Lower leg skin (tissue), 4 donors: ENCODE measurements around the gene LDLR. TPM values are rescaled to one million over a fixed set of nuclear protein-coding genes. Genes with fewer than 3 reads are reported as not detected.
"Not testable (repeated sequence)": the region's sequence is repeated elsewhere in the genome, so short reads cannot be mapped to it uniquely, and the experiment has no call there.

Experiments used
- DNase-seq, 2 donors: peaks; one replicate each; pipeline ENCODE4 v3.0.0-alpha.2; 2019; ENCODE audit warnings: low spot score in 2 of 2
- H3K4me3 ChIP-seq: fragments of 200-600 bp; sonication (generic); 2 replicates; pipeline ENCODE4 v1.5.1; 2017; ENCODE audit warnings: mild to moderate bottlenecking, low read depth; ENCODE audit not compliant: poor library complexity, severe bottlenecking
- POLR2A ChIP-seq, 2 donors: fragments of 450-650 bp; IDR thresholded peaks; one replicate each; pipeline ENCODE4 v1.6.1; 2016 to 2017; ENCODE audit warnings: antibody characterized with exemption in 2 of 2, mild to moderate bottlenecking in 1 of 2, moderate library complexity in 1 of 2
- WGBS, 2 donors: methylation state at CpG; one replicate each; pipeline ENCODE4 v1.1.5; 2018; 5-methylcytosine and 5-hydroxymethylcytosine counted together
- intact Hi-C: fragments of 100-400 bp; cut with DNase I; formaldehyde crosslinking; loops from one replicate; pipeline ENCODE4 v1.15.0; 2023; ENCODE audit warnings: low total_unique reads
- total RNA-seq, 4 donors: library from RNA; depleted of rRNA; stranded (reverse); fragments of >200 nt; gene quantifications; one replicate each; pipeline ENCODE4 v1.1.0, GENCODE V29; 2016
- TF ChIP-seq, protein P1 (sequence below), 3 donors: fragments of 450-650 bp; IDR thresholded peaks; one replicate each; pipeline ENCODE4 v1.5.1; 2016; ENCODE audit warnings: antibody characterized with exemption in 3 of 3, mild to moderate bottlenecking in 3 of 3, moderate library complexity in 2 of 3

Gene LDLR
- total RNA-seq, 4 donors from 2014 or later: 48.7 to 62.8 (median 58.7) TPM

GRCh38 chr19:11159598-11160439, 70.6 kb downstream of the LDLR start:
- no peak overlapping the region for H3K4me3 ChIP-seq
- no peak for TF ChIP-seq POLR2A (IDR thresholded peaks at IDR 0.05)
- TF ChIP-seq, protein P1, sequence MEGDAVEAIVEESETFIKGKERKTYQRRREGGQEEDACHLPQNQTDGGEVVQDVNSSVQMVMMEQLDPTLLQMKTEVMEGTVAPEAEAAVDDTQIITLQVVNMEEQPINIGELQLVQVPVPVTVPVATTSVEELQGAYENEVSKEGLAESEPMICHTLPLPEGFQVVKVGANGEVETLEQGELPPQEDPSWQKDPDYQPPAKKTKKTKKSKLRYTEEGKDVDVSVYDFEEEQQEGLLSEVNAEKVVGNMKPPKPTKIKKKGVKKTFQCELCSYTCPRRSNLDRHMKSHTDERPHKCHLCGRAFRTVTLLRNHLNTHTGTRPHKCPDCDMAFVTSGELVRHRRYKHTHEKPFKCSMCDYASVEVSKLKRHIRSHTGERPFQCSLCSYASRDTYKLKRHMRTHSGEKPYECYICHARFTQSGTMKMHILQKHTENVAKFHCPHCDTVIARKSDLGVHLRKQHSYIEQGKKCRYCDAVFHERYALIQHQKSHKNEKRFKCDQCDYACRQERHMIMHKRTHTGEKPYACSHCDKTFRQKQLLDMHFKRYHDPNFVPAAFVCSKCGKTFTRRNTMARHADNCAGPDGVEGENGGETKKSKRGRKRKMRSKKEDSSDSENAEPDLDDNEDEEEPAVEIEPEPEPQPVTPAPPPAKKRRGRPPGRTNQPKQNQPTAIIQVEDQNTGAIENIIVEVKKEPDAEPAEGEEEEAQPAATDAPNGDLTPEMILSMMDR (IDR thresholded peaks at IDR 0.05): no peak
- peak in 1 of 2 donors; percentile 53 for DNase-seq
- intact Hi-C loops: no loop called here
- WGBS, 2 donors: 61 to 69% methylated on average over 16 of the region's 16 CpGs

GRCh38 chr19:11160440-11160768, 71.1 kb downstream of the LDLR start:
- intact Hi-C loops, DNase-seq, H3K4me3 ChIP-seq: not testable (repeated sequence)
- WGBS, 2 donors: 95 to 97% methylated on average over 2 of the region's 2 CpGs

- no peak for DNase-seq
- WGBS, 2 donors: 69 to 74% methylated on average over 11 of the region's 11 CpGs
- no peak for TF ChIP-seq POLR2A (IDR thresholded peaks at IDR 0.05)
- TF ChIP-seq, protein P1 (IDR thresholded peaks at IDR 0.05): no peak
- intact Hi-C loops: no loop called here
- no peak overlapping the region for H3K4me3 ChIP-seq
These were observed 75.0 kb downstream of the LDLR start for GRCh38 chr19:11164296-11164695.

DNA sequence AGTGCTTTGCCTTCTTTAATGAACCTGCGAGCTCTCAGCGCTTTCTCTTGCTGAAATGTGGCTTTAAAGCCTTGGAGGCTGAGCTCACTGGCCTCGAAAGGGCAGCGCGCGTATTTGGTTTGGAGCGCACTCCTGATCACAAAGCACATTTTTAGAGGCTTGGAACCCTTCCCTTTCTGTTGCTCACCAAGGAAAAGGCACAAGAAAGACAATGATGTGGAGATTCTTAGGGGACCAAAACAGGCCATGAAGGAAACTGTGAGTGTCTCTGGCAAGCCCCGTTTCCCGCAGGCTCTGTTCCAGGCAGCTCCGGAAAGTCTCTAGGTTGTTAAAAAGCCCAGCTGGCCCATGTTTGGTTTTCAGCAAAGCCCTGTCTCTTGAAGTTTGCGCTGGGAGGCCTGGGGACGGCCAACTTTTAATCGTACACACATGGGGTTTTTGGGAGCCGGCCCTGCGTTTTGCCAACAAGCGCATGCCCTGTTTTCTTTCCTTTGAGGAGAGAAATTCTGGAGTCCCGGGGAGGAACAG, 75.7 kb downstream of the LDLR start:
- intact Hi-C loops: no loop called here
- H3K4me3 ChIP-seq: no peak overlapping the region
- TF ChIP-seq, protein P1 (IDR thresholded peaks at IDR 0.05): no peak
- no peak for TF ChIP-seq POLR2A (IDR thresholded peaks at IDR 0.05)
- DNase-seq: peak; percentile 60 to 96
- WGBS, 2 donors: 56 to 57% methylated on average over 17 of the region's 17 CpGs

- no peak for TF ChIP-seq POLR2A (IDR thresholded peaks at IDR 0.05)
- 71 to 76% methylated on average over 13 of the region's 13 CpGs for WGBS, 2 donors
- DNase-seq: no peak
- no peak overlapping the region for H3K4me3 ChIP-seq
- intact Hi-C loops: no loop called here
These were observed 76.3 kb downstream of the LDLR start for GRCh38 chr19:11165486-11166030.

DNA sequence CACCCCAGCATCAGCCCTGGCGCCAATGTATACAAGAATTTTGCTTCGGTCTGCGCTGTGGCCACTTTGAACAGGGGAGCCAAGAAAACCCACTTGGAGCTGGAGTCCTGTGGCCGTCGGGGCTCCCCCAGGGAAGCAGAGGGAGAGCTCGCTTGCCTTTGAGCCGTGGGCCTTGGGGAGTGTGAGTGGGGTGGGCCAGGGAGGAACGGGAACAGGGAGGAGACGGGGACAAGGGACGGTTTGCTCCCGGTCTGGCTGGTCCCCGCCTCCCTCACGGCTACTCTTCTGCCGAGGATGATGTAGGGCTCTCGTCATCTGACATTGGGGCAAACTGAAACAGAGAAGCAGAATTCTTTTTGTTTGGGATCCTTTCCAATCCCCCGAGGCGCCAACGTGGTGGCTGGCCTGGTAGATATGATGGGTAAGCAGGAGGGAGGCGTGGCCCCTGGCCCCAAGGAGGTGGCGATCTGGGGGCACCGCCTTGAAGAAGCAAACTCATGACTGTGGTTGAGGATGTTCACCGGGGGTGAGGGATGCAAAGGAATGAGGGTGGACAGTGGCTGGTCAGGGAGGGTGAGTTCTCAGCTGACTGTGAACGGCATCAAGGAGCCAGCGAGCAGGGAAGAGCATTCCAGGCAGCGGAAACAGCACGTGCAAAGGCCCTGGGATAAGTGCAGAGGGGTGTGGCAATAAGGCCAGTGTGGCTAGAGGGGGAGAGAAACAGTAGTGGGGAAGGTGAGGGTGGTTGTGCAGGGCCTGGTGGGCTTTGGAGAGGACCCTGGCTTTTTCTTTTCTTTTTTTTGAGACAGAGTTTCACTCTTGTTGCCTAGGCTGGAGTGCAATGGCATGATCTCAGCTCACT, 77.2 kb downstream of the LDLR start:
- no peak overlapping the region for H3K4me3 ChIP-seq
- peak; percentile 47 to 89 for DNase-seq
- TF ChIP-seq, protein P1 (IDR thresholded peaks at IDR 0.05): no peak
- TF ChIP-seq POLR2A (IDR thresholded peaks at IDR 0.05): no peak
- 52% methylated on average over 26 of the region's 26 CpGs for WGBS, 2 donors
- intact Hi-C loops: no loop called here
